Neural cell (in vitro differentiated cells): ENCODE results near the gene PIGZ. TPM values are rescaled to one million over a fixed set of nuclear protein-coding genes. Genes with fewer than 3 reads are reported as not detected.

Experiments used
- H2AFZ ChIP-seq: fragments of 200-600, 300-800 bp; sonication (generic), shearing (Covaris generic); 2 replicates; pipeline ENCODE4 v1.6.0; 2014; ENCODE audit warnings: low read depth, mild to moderate bottlenecking, antibody characterized with exemption, low read length, moderate library complexity
- H3F3A ChIP-seq: fragments of 200-600 bp; shearing (Covaris generic); 2 replicates; pipeline ENCODE4 v1.6.1; 2016; ENCODE audit warnings: mild to moderate bottlenecking, moderate library complexity, mixed read lengths, antibody characterized with exemption, low read length; ENCODE audit not compliant: insufficient read depth, poor library complexity, severe bottlenecking
- H3K27ac ChIP-seq: fragments of 200-600, 300-800 bp; sonication (generic), shearing (Covaris generic); 2 replicates; pipeline ENCODE4 v1.5.1; 2014; ENCODE audit warnings: mild to moderate bottlenecking, low read length, moderate library complexity
- H3K27me3 ChIP-seq: fragments of 300-800, 200-600 bp; sonication (generic), shearing (Covaris generic); 2 replicates; pipeline ENCODE4 v1.6.0; 2014; ENCODE audit warnings: mild to moderate bottlenecking, low read depth, low read length, moderate library complexity; ENCODE audit not compliant: insufficient read depth
- H3K36me3 ChIP-seq: fragments of 300-800, 200-600 bp; sonication (generic), shearing (Covaris generic); 2 replicates; pipeline ENCODE4 v1.5.1; 2014; ENCODE audit warnings: mild to moderate bottlenecking, antibody characterized with exemption, low read length, moderate library complexity; ENCODE audit not compliant: insufficient read depth
- H3K4me2 ChIP-seq: fragments of 300-800, 200-600 bp; sonication (generic), shearing (Covaris generic); 2 replicates; pipeline ENCODE4 v1.6.0; 2014; ENCODE audit warnings: mild to moderate bottlenecking, low read length
- H3K4me3 ChIP-seq: fragments of 300-800, 200-600 bp; sonication (generic), shearing (Covaris generic); 2 replicates; pipeline ENCODE4 v1.5.1; 2014; ENCODE audit warnings: mild to moderate bottlenecking, low read length, moderate library complexity
- H3K79me2 ChIP-seq: fragments of 200-600 bp; shearing (Covaris generic); replicated peaks from 2 replicates; pipeline ENCODE4 v1.6.0; 2014; ENCODE audit warnings: mild to moderate bottlenecking, low read length, moderate library complexity; ENCODE audit not compliant: insufficient read depth
- H3K9ac ChIP-seq: fragments of 300-800, 200-600 bp; sonication (generic), shearing (Covaris generic); 2 replicates; pipeline ENCODE4 v1.6.1; 2016; ENCODE audit warnings: mild to moderate bottlenecking, low read length, mixed read lengths
- H3K9me2 ChIP-seq: fragments of 200-600 bp; shearing (Covaris generic); 2 replicates; pipeline ENCODE4 v1.6.1; 2016; ENCODE audit warnings: mild to moderate bottlenecking, low read length, mixed read lengths; ENCODE audit not compliant: insufficient read depth
- H3K9me3 ChIP-seq: fragments of 200-600, 300-800 bp; sonication (generic), shearing (Covaris generic); 2 replicates; pipeline ENCODE4 v1.6.1; 2016; ENCODE audit warnings: mild to moderate bottlenecking, mixed run types, low read length, moderate library complexity, mixed read lengths
- H4K20me1 ChIP-seq: fragments of 200-600 bp; shearing (Covaris generic); 2 replicates; pipeline ENCODE4 v1.6.1; 2016; ENCODE audit warnings: mild to moderate bottlenecking, mixed run types; ENCODE audit not compliant: insufficient read depth
- EP300 ChIP-seq: fragments of 450-650 bp; conservative IDR thresholded peaks from 2 replicates; pipeline ENCODE4 v1.6.1; 2014; ENCODE audit warnings: antibody characterized with exemption, mild to moderate bottlenecking, moderate library complexity; ENCODE audit not compliant: poor library complexity, severe bottlenecking
- EZH2 ChIP-seq: fragments of 200-600, 300-800 bp; shearing (Covaris generic), sonication (generic); IDR thresholded peaks from 2 replicates; pipeline ENCODE4 v1.6.1; 2014; ENCODE audit warnings: antibody characterized with exemption, low read length, borderline replicate concordance, mild to moderate bottlenecking; ENCODE audit not compliant: insufficient read depth, poor library complexity, severe bottlenecking
- MXI1 ChIP-seq: fragments of 450-650 bp; conservative IDR thresholded peaks from 2 replicates; pipeline ENCODE4 v1.6.1; 2014; ENCODE audit warnings: antibody characterized with exemption, mild to moderate bottlenecking; ENCODE audit not compliant: poor library complexity, severe bottlenecking
- POLR2AphosphoS5 ChIP-seq: IDR thresholded peaks from 2 replicates; pipeline ENCODE4 v1.6.1; 2012
- RAD21 ChIP-seq: fragments of 450-650 bp; conservative IDR thresholded peaks from 2 replicates; pipeline ENCODE4 v1.6.1; 2014; ENCODE audit warnings: antibody characterized with exemption, mild to moderate bottlenecking, moderate library complexity
- SMC3 ChIP-seq: fragments of 450-650 bp; conservative IDR thresholded peaks from 2 replicates; pipeline ENCODE4 v1.6.1; 2014; ENCODE audit warnings: antibody characterized with exemption, mild to moderate bottlenecking, moderate library complexity; ENCODE audit not compliant: poor library complexity
- TAF1 ChIP-seq: IDR thresholded peaks from 2 replicates; pipeline ENCODE4 v1.6.1; 2012; ENCODE audit warnings: low read depth
- polyA plus RNA-seq: library from polyadenylated mRNA; depleted of rRNA; stranded (reverse); fragments of >200 nt; gene quantifications from 2 replicates; pipeline ENCODE4 v1.2.3, GENCODE V29; 2014
- TF ChIP-seq, protein P1 (sequence below): fragments of 450-650 bp; IDR thresholded peaks from 2 replicates; pipeline ENCODE4 v1.5.1; 2014; ENCODE audit warnings: antibody characterized with exemption, mild to moderate bottlenecking, moderate library complexity; ENCODE audit not compliant: poor library complexity, severe bottlenecking
- TF ChIP-seq, protein P2 (sequence below): IDR thresholded peaks from 2 replicates; pipeline ENCODE4 v1.6.1; 2012; ENCODE audit warnings: borderline replicate concordance

PIGZ gene
- polyA plus RNA-seq, 1 donor from 2014 or later = 6.5 TPM

DNA sequence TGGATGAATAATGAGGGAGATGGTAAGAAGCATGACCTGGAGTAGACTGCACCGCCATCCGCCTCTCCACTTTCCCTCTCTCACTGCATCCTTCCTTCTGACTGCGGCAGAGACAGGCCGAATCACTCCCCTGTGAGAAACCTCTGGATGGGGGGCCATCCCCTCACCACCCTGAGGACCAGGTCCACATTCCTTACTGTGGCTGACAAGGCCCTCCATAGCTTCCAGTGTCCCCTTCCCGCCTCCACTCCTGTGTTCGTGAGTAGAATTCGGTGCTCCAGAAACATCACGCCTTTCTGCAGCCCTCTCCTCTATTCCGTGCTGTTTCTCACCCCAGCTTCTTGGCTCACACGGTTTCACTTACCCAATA is 2.8 kb downstream of the PIGZ start:
- H3K4me3 ChIP-seq = no peak overlapping the region
- H2AFZ ChIP-seq = no peak overlapping the region
- H3K27me3 ChIP-seq = peaks cover 42% of the 10 kb centered on the region
- no peak overlapping the region for H3K27ac ChIP-seq
- H3K9ac ChIP-seq = no peak overlapping the region
- TF ChIP-seq EZH2 (no peak), RAD21 (no peak), TAF1 (no peak), EP300 (no peak), POLR2AphosphoS5 (no peak), MXI1 (no peak), SMC3 (no peak)
- TF ChIP-seq, protein P1, sequence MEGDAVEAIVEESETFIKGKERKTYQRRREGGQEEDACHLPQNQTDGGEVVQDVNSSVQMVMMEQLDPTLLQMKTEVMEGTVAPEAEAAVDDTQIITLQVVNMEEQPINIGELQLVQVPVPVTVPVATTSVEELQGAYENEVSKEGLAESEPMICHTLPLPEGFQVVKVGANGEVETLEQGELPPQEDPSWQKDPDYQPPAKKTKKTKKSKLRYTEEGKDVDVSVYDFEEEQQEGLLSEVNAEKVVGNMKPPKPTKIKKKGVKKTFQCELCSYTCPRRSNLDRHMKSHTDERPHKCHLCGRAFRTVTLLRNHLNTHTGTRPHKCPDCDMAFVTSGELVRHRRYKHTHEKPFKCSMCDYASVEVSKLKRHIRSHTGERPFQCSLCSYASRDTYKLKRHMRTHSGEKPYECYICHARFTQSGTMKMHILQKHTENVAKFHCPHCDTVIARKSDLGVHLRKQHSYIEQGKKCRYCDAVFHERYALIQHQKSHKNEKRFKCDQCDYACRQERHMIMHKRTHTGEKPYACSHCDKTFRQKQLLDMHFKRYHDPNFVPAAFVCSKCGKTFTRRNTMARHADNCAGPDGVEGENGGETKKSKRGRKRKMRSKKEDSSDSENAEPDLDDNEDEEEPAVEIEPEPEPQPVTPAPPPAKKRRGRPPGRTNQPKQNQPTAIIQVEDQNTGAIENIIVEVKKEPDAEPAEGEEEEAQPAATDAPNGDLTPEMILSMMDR = no peak
- TF ChIP-seq, protein P2, sequence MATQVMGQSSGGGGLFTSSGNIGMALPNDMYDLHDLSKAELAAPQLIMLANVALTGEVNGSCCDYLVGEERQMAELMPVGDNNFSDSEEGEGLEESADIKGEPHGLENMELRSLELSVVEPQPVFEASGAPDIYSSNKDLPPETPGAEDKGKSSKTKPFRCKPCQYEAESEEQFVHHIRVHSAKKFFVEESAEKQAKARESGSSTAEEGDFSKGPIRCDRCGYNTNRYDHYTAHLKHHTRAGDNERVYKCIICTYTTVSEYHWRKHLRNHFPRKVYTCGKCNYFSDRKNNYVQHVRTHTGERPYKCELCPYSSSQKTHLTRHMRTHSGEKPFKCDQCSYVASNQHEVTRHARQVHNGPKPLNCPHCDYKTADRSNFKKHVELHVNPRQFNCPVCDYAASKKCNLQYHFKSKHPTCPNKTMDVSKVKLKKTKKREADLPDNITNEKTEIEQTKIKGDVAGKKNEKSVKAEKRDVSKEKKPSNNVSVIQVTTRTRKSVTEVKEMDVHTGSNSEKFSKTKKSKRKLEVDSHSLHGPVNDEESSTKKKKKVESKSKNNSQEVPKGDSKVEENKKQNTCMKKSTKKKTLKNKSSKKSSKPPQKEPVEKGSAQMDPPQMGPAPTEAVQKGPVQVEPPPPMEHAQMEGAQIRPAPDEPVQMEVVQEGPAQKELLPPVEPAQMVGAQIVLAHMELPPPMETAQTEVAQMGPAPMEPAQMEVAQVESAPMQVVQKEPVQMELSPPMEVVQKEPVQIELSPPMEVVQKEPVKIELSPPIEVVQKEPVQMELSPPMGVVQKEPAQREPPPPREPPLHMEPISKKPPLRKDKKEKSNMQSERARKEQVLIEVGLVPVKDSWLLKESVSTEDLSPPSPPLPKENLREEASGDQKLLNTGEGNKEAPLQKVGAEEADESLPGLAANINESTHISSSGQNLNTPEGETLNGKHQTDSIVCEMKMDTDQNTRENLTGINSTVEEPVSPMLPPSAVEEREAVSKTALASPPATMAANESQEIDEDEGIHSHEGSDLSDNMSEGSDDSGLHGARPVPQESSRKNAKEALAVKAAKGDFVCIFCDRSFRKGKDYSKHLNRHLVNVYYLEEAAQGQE = no peak
- no peaks in the 10 kb centered on the region for H3K79me2 ChIP-seq
- no peaks in the 10 kb centered on the region for H4K20me1 ChIP-seq
- H3K36me3 ChIP-seq = no peaks in the 10 kb centered on the region
- H3F3A ChIP-seq = no peaks in the 10 kb centered on the region
- H3K9me2 ChIP-seq = no peaks in the 10 kb centered on the region
- no peak overlapping the region for H3K4me2 ChIP-seq
- H3K9me3 ChIP-seq = no peaks in the 10 kb centered on the region

DNA sequence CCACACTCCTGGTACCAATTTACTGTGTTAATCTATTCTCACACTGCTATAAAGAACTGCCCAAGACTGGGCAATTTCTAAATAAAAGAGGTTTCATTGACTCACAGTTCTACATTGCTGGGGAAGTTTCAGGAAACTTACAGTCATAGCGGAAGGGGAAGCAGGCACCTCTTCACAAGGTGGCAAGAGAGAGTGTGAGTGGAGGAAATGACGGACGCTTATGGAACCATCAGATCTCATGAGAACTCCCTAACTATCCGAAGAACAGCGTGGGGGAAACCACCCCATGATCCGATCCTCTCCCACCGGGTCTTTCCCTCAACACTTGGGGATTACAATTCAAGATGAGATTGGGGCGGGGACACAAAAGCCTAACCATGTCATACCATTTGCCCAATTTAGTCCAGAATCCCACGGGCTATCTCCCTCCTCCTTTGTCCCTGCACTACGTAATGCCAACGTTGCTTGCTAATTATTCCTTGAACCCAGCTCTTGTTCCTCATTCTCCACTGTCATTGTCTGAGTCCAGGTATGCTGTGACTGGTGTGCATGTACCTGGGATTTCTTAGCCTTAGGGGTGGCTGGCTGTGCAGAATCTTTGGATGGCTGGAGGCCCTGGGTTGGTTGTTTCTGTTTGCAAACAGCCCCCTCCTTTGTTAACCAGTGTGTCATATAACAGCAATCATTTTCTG is 3.4 kb downstream of the PIGZ start:
- Histone ChIP-seq H3F3A (no peaks in the 10 kb centered on the region), H3K27ac (no peak overlapping the region), H2AFZ (no peak overlapping the region), H3K9me2 (no peaks in the 10 kb centered on the region), H3K4me3 (no peak overlapping the region), H3K9ac (no peak overlapping the region), H4K20me1 (no peaks in the 10 kb centered on the region), H3K4me2 (no peak overlapping the region), H3K36me3 (no peaks in the 10 kb centered on the region), H3K9me3 (no peaks in the 10 kb centered on the region), H3K79me2 (no peaks in the 10 kb centered on the region), H3K27me3 (peaks cover 37% of the 10 kb centered on the region)
- TF ChIP-seq EZH2 = no peak
- no peak for TF ChIP-seq TAF1

DNA sequence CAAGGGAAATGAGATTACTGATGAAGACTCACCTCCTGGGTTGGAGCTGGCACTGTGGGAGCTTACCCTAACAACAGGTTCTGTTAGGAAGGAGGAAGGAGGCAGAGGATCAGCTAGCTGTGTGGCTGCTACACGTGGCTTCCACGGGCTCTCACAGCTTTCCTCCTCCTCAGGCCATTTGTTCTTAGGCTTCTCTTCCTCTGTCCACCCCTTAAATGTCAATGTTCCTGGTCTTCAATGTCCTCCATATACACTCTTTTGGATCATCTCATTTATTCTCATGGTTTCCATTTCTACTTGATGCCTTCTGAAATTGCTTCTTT is 5.0 kb downstream of the PIGZ start:
- Histone ChIP-seq H3K9me2 (no peaks in the 10 kb centered on the region), H4K20me1 (no peaks in the 10 kb centered on the region), H3K36me3 (no peaks in the 10 kb centered on the region), H3K4me3 (no peak overlapping the region), H3K9me3 (no peaks in the 10 kb centered on the region), H3K4me2 (no peak overlapping the region), H3K79me2 (no peaks in the 10 kb centered on the region), H3K27me3 (peaks cover 26% of the 10 kb centered on the region), H3K27ac (no peak overlapping the region), H2AFZ (no peak overlapping the region), H3F3A (no peaks in the 10 kb centered on the region), H3K9ac (no peak overlapping the region)
- no peak for TF ChIP-seq RAD21
- no peak for TF ChIP-seq SMC3
- no peak for TF ChIP-seq POLR2AphosphoS5
- no peak for TF ChIP-seq EP300
- TF ChIP-seq EZH2 = no peak
- TF ChIP-seq, protein P2 = no peak
- TF ChIP-seq, protein P1 = no peak
- no peak for TF ChIP-seq TAF1
- TF ChIP-seq MXI1 = no peak
